MCF 10A (cell line): Measurements from ENCODE around the gene MVD. TPM values are rescaled to one million over a fixed set of nuclear protein-coding genes. Genes with fewer than 3 reads are reported as not detected.

ENCODE experiments used
- BruUV-seq: library from RNA; stranded (reverse); fragments of 400-500 nt; replicated peaks from 2 replicates; lab custom pipeline; 2021; lab: Mats Ljungman, UMichigan
- CTCF ChIA-PET: fragments of 300-600 bp; sonication (Branson Sonifier 250); formaldehyde crosslinking; extraction: SDS; loops from one replicate; lab custom pipeline; 2021; ENCODE audit warnings: antibody characterized with exemption, inconsistent platforms; lab: Yijun Ruan, JAX
- POLR2A ChIA-PET: fragments of 300-600, 350-650 bp; sonication (Branson Sonifier 250); formaldehyde crosslinking; extraction: SDS; loops from one replicate; lab custom pipeline; 2020; ENCODE audit warnings: antibody characterized with exemption, inconsistent platforms; lab: Yijun Ruan, JAX
- DNase-seq: peaks from one replicate; pipeline ENCODE4 v3.0.0-alpha.2; 2018; ENCODE audit not compliant: unreplicated experiment
- H3K27ac Mint-ChIP-seq: one replicate; pipeline ENCODE4 v1.8.0; 2022; ENCODE audit warnings: mild to moderate bottlenecking, low read depth, mixed read lengths; ENCODE audit not compliant: unreplicated experiment
- H3K27me3 Mint-ChIP-seq: one replicate; pipeline ENCODE4 v1.8.0; 2022; ENCODE audit warnings: mixed read lengths; ENCODE audit not compliant: insufficient read depth, unreplicated experiment
- H3K36me3 Mint-ChIP-seq: one replicate; pipeline ENCODE4 v1.8.0; 2022; ENCODE audit warnings: mild to moderate bottlenecking, moderate library complexity, mixed read lengths; ENCODE audit not compliant: insufficient read depth, unreplicated experiment
- H3K4me1 Mint-ChIP-seq: one replicate; pipeline ENCODE4 v1.8.0; 2022; ENCODE audit warnings: mixed read lengths; ENCODE audit not compliant: insufficient read depth, unreplicated experiment
- H3K4me3 Mint-ChIP-seq: one replicate; pipeline ENCODE4 v1.8.0; 2022; ENCODE audit warnings: mild to moderate bottlenecking, moderate library complexity, mixed read lengths; ENCODE audit not compliant: unreplicated experiment
- H3K9me3 Mint-ChIP-seq: one replicate; pipeline ENCODE4 v1.8.0; 2022; ENCODE audit warnings: mixed read lengths; ENCODE audit not compliant: unreplicated experiment
- CTCF ChIP-seq: fragments of 200-600 bp; IDR thresholded peaks from one replicate; pipeline ENCODE4 v1.8.0; 2022; ENCODE audit warnings: antibody characterized with exemption, mild to moderate bottlenecking; ENCODE audit not compliant: unreplicated experiment
- intact Hi-C: fragments of 100-400 bp; cut with micrococcal nuclease; formaldehyde crosslinking; loops from 2 replicates; pipeline ENCODE4 v1.14.1; 2022
- total RNA-seq: library from RNA; stranded (reverse); gene quantifications from 2 replicates; pipeline ENCODE4 v1.2.3, GENCODE V29; 2022

The MVD gene
- total RNA-seq, 1 experiment from 2014 or later = 32.4 TPM

GRCh38 chr16:88652762-88653063 lies 10.2 kb downstream of the MVD start:
- Mint-ChIP-seq H3K4me1 (no peaks in the 10 kb centered on the region), H3K4me3 (no peak overlapping the region), H3K36me3 (peaks cover 12% of the 10 kb centered on the region), H3K27me3 (no peaks in the 10 kb centered on the region), H3K27ac (no peak overlapping the region), H3K9me3 (no peaks in the 10 kb centered on the region)
- intact Hi-C loops = no loop called here
- no TSS peak for BruUV-seq
- TF ChIP-seq CTCF = no peak
- ChIA-PET POLR2A (no interaction called here), CTCF (no interaction called here)
- no peak for DNase-seq

GRCh38 chr16:88651989-88652761 lies 10.7 kb downstream of the MVD start:
- no peak for TF ChIP-seq CTCF
- ChIA-PET CTCF (no interaction called here), POLR2A (interaction anchor here (0.7 kb wide), 1 partner anchor 34 kb away, joined by 3 read pairs; no protein-coding TSS in a partner anchor)
- Mint-ChIP-seq H3K9me3 (no peaks in the 10 kb centered on the region), H3K4me3 (no peak overlapping the region), H3K27me3 (no peaks in the 10 kb centered on the region), H3K27ac (no peak overlapping the region), H3K4me1 (no peaks in the 10 kb centered on the region), H3K36me3 (peaks cover 12% of the 10 kb centered on the region)
- intact Hi-C loops = no loop called here
- no peak for DNase-seq
- BruUV-seq = TSS peak; percentile 51

- no peak for DNase-seq
- BruUV-seq = no TSS peak
- peaks cover 5% of the 10 kb centered on the region for H3K36me3 Mint-ChIP-seq
- TF ChIP-seq CTCF = no peak
- no peaks in the 10 kb centered on the region for H3K4me1 Mint-ChIP-seq
- ChIA-PET POLR2A (no interaction called here), CTCF (no interaction called here)
- no peaks in the 10 kb centered on the region for H3K9me3 Mint-ChIP-seq
- H3K27me3 Mint-ChIP-seq = no peaks in the 10 kb centered on the region
- H3K27ac Mint-ChIP-seq = no peak overlapping the region
- no peak overlapping the region for H3K4me3 Mint-ChIP-seq
- intact Hi-C loops = no loop called here
Observed at GRCh38 chr16:88651276-88651988, 11.5 kb downstream of the MVD start.

- no peak for TF ChIP-seq CTCF
- Mint-ChIP-seq H3K4me1 (no peaks in the 10 kb centered on the region), H3K27me3 (no peaks in the 10 kb centered on the region), H3K4me3 (no peak within 1 kb of the TSS), H3K9me3 (no peaks in the 10 kb centered on the region), H3K27ac (no peak within 1 kb of the TSS), H3K36me3 (peaks cover 5% of the 10 kb centered on the region)
- ChIA-PET POLR2A (no interaction called here), CTCF (no interaction called here)
- DNase-seq = no peak
- BruUV-seq = no TSS peak
- intact Hi-C loops = no loop called here
Observed at GRCh38 chr16:88650749-88651275, 12.1 kb downstream of the MVD start, which contains the start of gene CYBA. TSS of gene CYBA (minus strand) at chr16:88651053. CDS start at chr16:88651013, 40 bp downstream.
